Pancreas (tissue), 10 donors: Measurements from ENCODE around the gene STAG2. TPM values are rescaled to one million over a fixed set of nuclear protein-coding genes. Genes with fewer than 3 reads are reported as not detected.

ENCODE experiments used
- ATAC-seq, 4 donors: fragments of 200-7000 bp; cut with Tn5 transposase; one replicate each; pipeline versions ENCODE4 v1.8.0 to v1.9.1; 2020; ENCODE audit warnings: mild to moderate bottlenecking in 4 of 4, moderate library complexity in 4 of 4
- DNase-seq, 6 donors: peaks; one replicate each; pipeline ENCODE4 v3.0.0-alpha.2; 2020
- FAIRE-seq: peaks from 2 replicates; lab custom pipeline; 2012; peaks lifted over from hg19 to GRCh38; lab: Jason Lieb, UNC
- H3K27ac ChIP-seq, 4 donors: fragments of 200-600 bp; sonication (generic); 1 replicate in 3 of 4; 2 replicates in 1 of 4; pipeline versions ENCODE4 v1.5.0 to v1.8.0; 2020
- H3K27me3 ChIP-seq, 4 donors: fragments of 200-600 bp; one replicate each; pipeline ENCODE4 v1.8.0; 2021
- H3K36me3 ChIP-seq, 3 donors: fragments of 200-600 bp; sonication (generic) in 1 of 3; one replicate each; pipeline versions ENCODE4 v1.5.0 to v1.8.0; 2020 to 2021
- H3K4me1 ChIP-seq, 3 donors: fragments of 200-600 bp; one replicate each; pipeline ENCODE4 v1.8.0; 2021
- H3K4me3 ChIP-seq, 4 donors: fragments of 200-600 bp; sonication (generic) in 2 of 4; one replicate each; pipeline versions ENCODE4 v1.5.0 to v1.8.0; 2020 to 2021
- H3K9me3 ChIP-seq, 4 donors: fragments of 200-600 bp; one replicate each; pipeline ENCODE4 v1.8.0; 2021
- CTCF ChIP-seq, 4 donors: fragments of 200-600 bp; sonication (generic) in 3 of 4; IDR thresholded peaks; one replicate each; pipeline versions ENCODE4 v1.5.0 to v1.8.0; 2021; ENCODE audit warnings: antibody characterized with exemption in 4 of 4
- WGBS, 2 donors: extraction: QIAGEN DNeasy Blood & Tissue Kit; methylation state at CpG; one replicate each; pipeline ENCODE4 v1.1.7; 2013; 5-methylcytosine and 5-hydroxymethylcytosine counted together
- intact Hi-C, 3 donors: fragments of 100-400 bp; cut with DNase I; formaldehyde crosslinking; loops; one replicate each; pipeline versions ENCODE4 v1.11.1 to v1.14.2; 2022
- polyA plus RNA-seq, 2 donors: library from polyadenylated mRNA; stranded (reverse); fragments of 200-250 nt; gene quantifications; one replicate each; pipeline ENCODE4 v1.2.3, GENCODE V29; 2013
- total RNA-seq, 6 donors: library from RNA; stranded (reverse); fragmentation: NEBNext Ultra II Directional in 4 of 6; extraction: Animal tissue kit (Norgen Biotek cat#: 25700) in 4 of 6; gene quantifications; one replicate each; pipeline versions ENCODE4 v1.2.1 to v1.2.4, GENCODE V29; 2021 to 2023
- donor health status: healthy with polysubstance abuse.
- donor health status: DM: no; HTN: no; CAD: no; lungs with moderate emphysema.
- donor health status: DM: no; HTN: no; CAD: no.
- donor health status: control.
- donor health status: control.
- donor health status: Bipolar disorder and iron deficiency.
- donor health status: DM: yes; HTN: yes; CAD: no.
- donor health status: DM: no; HTN: no; CAD: no.
- donor health status: DM: no; HTN: no; CAD: no.
- donor health status: DM: yes; HTN: yes; CAD: no.

Gene STAG2
- total and polyA plus RNA-seq, 8 donors: 7.1 to 42.8 (median 28.3) TPM

- DNase-seq: no peak
- intact Hi-C loops: no loop called here
- Histone ChIP-seq H3K27me3 (no peaks in the 10 kb centered on the region), H3K4me1 (no peaks in the 10 kb centered on the region), H3K36me3 (no peaks in the 10 kb centered on the region), H3K4me3 (no peak overlapping the region), H3K9me3 (no peaks in the 10 kb centered on the region), H3K27ac (no peak overlapping the region)
- FAIRE-seq: no peak
- ATAC-seq: no peak
- TF ChIP-seq CTCF (IDR thresholded peaks at IDR 0.05): no peak
Measured at GRCh38 chrX:124005228-124005627, 43.7 kb downstream of the STAG2 start.

GRCh38 chrX:124010157-124010556 lies 48.7 kb downstream of the STAG2 start:
- ATAC-seq (no peak), FAIRE-seq (no peak), DNase-seq (no peak)
- no peaks in the 10 kb centered on the region for H3K27me3 ChIP-seq
- no peaks in the 10 kb centered on the region for H3K4me1 ChIP-seq
- 66 to 91% methylated on average over 3 of the region's 3 CpGs for WGBS, 2 donors
- TF ChIP-seq CTCF (IDR thresholded peaks at IDR 0.05): no peak
- H3K36me3 ChIP-seq: no peaks in the 10 kb centered on the region
- no peak overlapping the region for H3K27ac ChIP-seq
- no peaks in the 10 kb centered on the region for H3K9me3 ChIP-seq
- H3K4me3 ChIP-seq: no peak overlapping the region
- intact Hi-C loops: no loop called here

GRCh38 chrX:124010566-124010965 lies 49.1 kb downstream of the STAG2 start:
- DNase-seq (no peak), ATAC-seq (no peak), FAIRE-seq (no peak)
- WGBS, 2 donors: 78 to 95% methylated on average over 3 of the region's 3 CpGs
- Histone ChIP-seq H3K4me3 (no peak overlapping the region), H3K27me3 (no peaks in the 10 kb centered on the region), H3K4me1 (no peaks in the 10 kb centered on the region), H3K36me3 (no peaks in the 10 kb centered on the region), H3K27ac (no peak overlapping the region), H3K9me3 (no peaks in the 10 kb centered on the region)
- no peak for TF ChIP-seq CTCF (IDR thresholded peaks at IDR 0.05)
- intact Hi-C loops: no loop called here

- no peak overlapping the region for H3K4me3 ChIP-seq
- no peaks in the 10 kb centered on the region for H3K27me3 ChIP-seq
- no peak for TF ChIP-seq CTCF (IDR thresholded peaks at IDR 0.05)
- no peak overlapping the region for H3K27ac ChIP-seq
- WGBS, 2 donors: 97 to 100% methylated on average over 1 of the region's 1 CpG
- FAIRE-seq: peak; percentile 88
- no peak for DNase-seq
- no peaks in the 10 kb centered on the region for H3K36me3 ChIP-seq
- ATAC-seq: no peak
- no peaks in the 10 kb centered on the region for H3K4me1 ChIP-seq
- intact Hi-C loops: no loop called here
- H3K9me3 ChIP-seq: no peaks in the 10 kb centered on the region
Measured at GRCh38 chrX:124015721-124016120, 54.2 kb downstream of the STAG2 start.

- ATAC-seq (no peak), FAIRE-seq (no peak), DNase-seq (no peak)
- Histone ChIP-seq H3K4me3 (no peak overlapping the region), H3K27me3 (no peaks in the 10 kb centered on the region), H3K9me3 (no peaks in the 10 kb centered on the region), H3K27ac (no peak overlapping the region), H3K4me1 (no peaks in the 10 kb centered on the region), H3K36me3 (no peaks in the 10 kb centered on the region)
- no peak for TF ChIP-seq CTCF (IDR thresholded peaks at IDR 0.05)
- 83 to 93% methylated on average over 1 of the region's 1 CpG for WGBS, 2 donors
- intact Hi-C loops: no loop called here
Measured at GRCh38 chrX:124016825-124017224, 55.3 kb downstream of the STAG2 start.
